Subcutaneous adipose tissue (tissue), 4 donors: ENCODE data around the gene FCAR. TPM values are rescaled to one million over a fixed set of nuclear protein-coding genes. Genes with fewer than 3 reads are reported as not detected.
"Not testable (repeated sequence)": the region's sequence is repeated elsewhere in the genome, so short reads cannot be mapped to it uniquely, and the experiment has no call there.

Source experiments
- total RNA-seq, 4 donors: library from RNA; depleted of rRNA; stranded (reverse); fragments of >200 nt; gene quantifications; one replicate each; pipeline ENCODE4 v1.1.0, GENCODE V29; 2016
- TF ChIP-seq, protein P1 (sequence below): fragments of 450-650 bp; IDR thresholded peaks from one replicate; pipeline ENCODE4 v1.5.1; 2016; ENCODE audit warnings: low read depth, mild to moderate bottlenecking, control low read depth, antibody characterized with exemption, moderate library complexity

Gene FCAR
- 1 to 10 TPM in 3 of 4 donors, not detected in 1; 3.8 to 4.2 (median 3.9) TPM for total RNA-seq

- TF ChIP-seq, protein P1, sequence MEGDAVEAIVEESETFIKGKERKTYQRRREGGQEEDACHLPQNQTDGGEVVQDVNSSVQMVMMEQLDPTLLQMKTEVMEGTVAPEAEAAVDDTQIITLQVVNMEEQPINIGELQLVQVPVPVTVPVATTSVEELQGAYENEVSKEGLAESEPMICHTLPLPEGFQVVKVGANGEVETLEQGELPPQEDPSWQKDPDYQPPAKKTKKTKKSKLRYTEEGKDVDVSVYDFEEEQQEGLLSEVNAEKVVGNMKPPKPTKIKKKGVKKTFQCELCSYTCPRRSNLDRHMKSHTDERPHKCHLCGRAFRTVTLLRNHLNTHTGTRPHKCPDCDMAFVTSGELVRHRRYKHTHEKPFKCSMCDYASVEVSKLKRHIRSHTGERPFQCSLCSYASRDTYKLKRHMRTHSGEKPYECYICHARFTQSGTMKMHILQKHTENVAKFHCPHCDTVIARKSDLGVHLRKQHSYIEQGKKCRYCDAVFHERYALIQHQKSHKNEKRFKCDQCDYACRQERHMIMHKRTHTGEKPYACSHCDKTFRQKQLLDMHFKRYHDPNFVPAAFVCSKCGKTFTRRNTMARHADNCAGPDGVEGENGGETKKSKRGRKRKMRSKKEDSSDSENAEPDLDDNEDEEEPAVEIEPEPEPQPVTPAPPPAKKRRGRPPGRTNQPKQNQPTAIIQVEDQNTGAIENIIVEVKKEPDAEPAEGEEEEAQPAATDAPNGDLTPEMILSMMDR: no peak
Observed at GRCh38 chr19:54873990-54874389, at the start of gene FCAR. Gene FCAR (plus strand): TSS chr19:54874235. CDS start chr19:54874290, 55 bp downstream.

DNA sequence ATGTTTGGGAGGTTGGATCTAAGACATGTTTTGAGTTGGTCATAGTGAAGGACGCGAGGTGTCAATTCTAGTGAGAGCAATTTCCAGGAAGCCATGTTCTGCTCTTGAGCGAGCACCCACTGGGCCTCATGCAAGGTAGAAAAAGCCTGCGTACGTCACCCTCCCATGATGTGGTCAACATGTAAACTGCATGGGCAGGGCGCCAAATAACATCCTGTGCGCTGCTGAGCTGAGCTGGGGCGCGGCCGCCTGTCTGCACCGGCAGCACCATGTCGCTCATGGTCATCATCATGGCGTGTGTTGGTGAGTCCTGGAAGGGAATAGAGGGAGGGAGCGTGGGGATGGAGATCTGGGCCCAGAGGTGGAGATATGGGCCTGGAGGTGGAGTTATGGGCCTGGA, 41.5 kb upstream of the FCAR start, which contains the start of gene KIR2DS4:
Gene KIR2DS4 (plus strand): TSS at position 181 of the 400 bp plus-strand sequence.
- TF ChIP-seq, protein P1: not testable (repeated sequence)

- TF ChIP-seq, protein P1: not testable (repeated sequence)
Observed at GRCh38 chr19:54850061-54850640, 23.9 kb upstream of the FCAR start, which contains the start of gene KIR3DL2. Gene KIR3DL2 (plus strand): TSS chr19:54850443. CDS start chr19:54850476, 33 bp downstream.

DNA sequence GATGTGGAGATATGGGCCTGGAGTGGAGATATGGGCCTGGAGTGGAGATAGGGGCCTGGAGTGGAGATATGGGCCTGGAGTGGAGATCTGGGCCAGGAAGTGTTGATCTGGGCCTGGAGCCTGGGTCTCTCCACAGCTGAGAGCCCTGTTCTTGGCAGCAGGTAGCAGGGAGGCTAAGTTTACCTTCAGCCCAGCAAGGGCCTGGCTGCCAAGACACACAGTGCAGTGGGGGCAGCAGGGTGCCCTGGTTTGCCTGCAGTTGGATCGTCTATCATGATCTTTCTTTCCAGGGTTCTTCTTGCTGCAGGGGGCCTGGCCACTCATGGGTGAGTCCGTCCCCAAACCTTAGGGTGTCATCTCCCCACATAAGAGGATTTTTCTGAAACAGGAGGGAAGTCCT, 23.1 kb upstream of the FCAR start:
- TF ChIP-seq, protein P1: no peak

GRCh38 chr19:54851353-54851752, 22.7 kb upstream of the FCAR start:
- TF ChIP-seq, protein P1: no peak

GRCh38 chr19:54871696-54872095, 2.3 kb upstream of the FCAR start:
- TF ChIP-seq, protein P1: no peak

DNA sequence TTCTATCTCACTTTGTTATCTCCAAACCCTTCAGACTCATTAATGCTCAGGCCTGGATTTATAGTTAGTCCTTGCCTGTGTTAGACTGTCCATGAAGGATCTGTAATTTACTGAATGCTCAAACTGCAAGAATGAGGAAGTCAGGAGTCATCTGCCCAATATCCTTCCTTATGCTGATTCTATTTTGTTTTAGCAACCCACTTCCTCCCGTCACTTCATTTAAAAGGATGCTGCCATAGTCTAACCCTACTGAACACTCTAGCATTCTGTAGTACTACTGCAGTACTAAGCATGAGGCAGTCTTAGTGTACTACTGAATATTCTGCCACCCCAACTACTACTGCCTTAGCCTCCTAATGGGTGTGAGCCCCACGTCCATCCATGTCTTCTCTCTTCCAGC, 1.5 kb downstream of the FCAR start:
- TF ChIP-seq, protein P1: no peak
